MM.1S (cell line): ENCODE data around the gene ZNF555.

ENCODE experiments used
- DNase-seq: peaks from one replicate; pipeline ENCODE4 v3.0.0-alpha.2; 2015
- H2AFZ ChIP-seq: fragments of 300-600 bp; sonication (generic); 2 replicates; pipeline ENCODE4 v1.6.0; 2016; ENCODE audit warnings: antibody characterized with exemption, low read length
- H3F3A ChIP-seq: fragments of 300-600 bp; sonication (generic); 2 replicates; pipeline ENCODE4 v1.6.1; 2016; ENCODE audit warnings: mild to moderate bottlenecking, antibody characterized with exemption, low read length, moderate library complexity, mixed read lengths; ENCODE audit not compliant: insufficient read depth
- H3K27ac ChIP-seq: fragments of 300-600 bp; sonication (generic); 2 replicates; pipeline ENCODE4 v1.5.1; 2016; ENCODE audit warnings: mild to moderate bottlenecking, low read length
- H3K27me3 ChIP-seq: fragments of 300-600 bp; sonication (generic); replicated peaks from 2 replicates; pipeline ENCODE4 v1.6.0; 2016; ENCODE audit warnings: low read length; ENCODE audit not compliant: insufficient read depth
- H3K36me3 ChIP-seq: fragments of 300-600 bp; sonication (generic); replicated peaks from 2 replicates; pipeline ENCODE4 v1.6.1; 2016; ENCODE audit warnings: mild to moderate bottlenecking, low read length, mixed read lengths; ENCODE audit not compliant: insufficient read depth
- H3K4me1 ChIP-seq: fragments of 300-600 bp; sonication (generic); 2 replicates; pipeline ENCODE4 v1.6.1; 2016; ENCODE audit warnings: low read length, mixed read lengths
- H3K4me2 ChIP-seq: fragments of 300-600 bp; sonication (generic); 2 replicates; pipeline ENCODE4 v1.6.0; 2016; ENCODE audit warnings: low read depth, low read length
- H3K4me3 ChIP-seq: fragments of 300-600 bp; sonication (generic); 2 replicates; pipeline ENCODE4 v1.5.1; 2016; ENCODE audit warnings: low read length, mixed read lengths
- H3K79me2 ChIP-seq: fragments of 300-600 bp; sonication (generic); 2 replicates; pipeline ENCODE4 v1.6.1; 2016; ENCODE audit warnings: mixed run types, low read length, mixed read lengths
- H3K9ac ChIP-seq: fragments of 300-600 bp; sonication (generic); 2 replicates; pipeline ENCODE4 v1.6.1; 2016; ENCODE audit warnings: low read length, mixed read lengths
- H3K9me2 ChIP-seq: fragments of 300-600 bp; sonication (generic); replicated peaks from 2 replicates; pipeline ENCODE4 v1.6.1; 2016; ENCODE audit warnings: mild to moderate bottlenecking, low read length, mixed read lengths; ENCODE audit not compliant: insufficient read depth
- H3K9me3 ChIP-seq: fragments of 300-600 bp; sonication (generic); replicated peaks from 2 replicates; pipeline ENCODE4 v1.6.1; 2016; ENCODE audit warnings: mild to moderate bottlenecking, low read length, mixed read lengths; ENCODE audit not compliant: insufficient read depth
- H4K20me1 ChIP-seq: fragments of 300-600 bp; sonication (generic); 2 replicates; pipeline ENCODE4 v1.6.1; 2016; ENCODE audit warnings: mild to moderate bottlenecking, low read length, moderate library complexity, mixed read lengths; ENCODE audit not compliant: insufficient read depth
- EZH2 ChIP-seq: fragments of 300-600 bp; sonication (generic); optimal IDR thresholded peaks from 2 replicates; pipeline ENCODE3; 2017; ENCODE audit warnings: low read depth, mild to moderate bottlenecking, antibody characterized with exemption, low read length, mixed read lengths
- EZH2phosphoT487 ChIP-seq: fragments of 300-600 bp; sonication (generic); IDR thresholded peaks from 2 replicates; pipeline ENCODE4 v1.6.1; 2018; ENCODE audit warnings: antibody characterized with exemption, low read length
- TF ChIP-seq, protein P1 (sequence below): fragments of 300-600 bp; sonication (generic); IDR thresholded peaks from 2 replicates; pipeline ENCODE4 v1.5.1; 2016; ENCODE audit warnings: antibody characterized with exemption, low read length, mixed read lengths

ZNF555 gene

DNA sequence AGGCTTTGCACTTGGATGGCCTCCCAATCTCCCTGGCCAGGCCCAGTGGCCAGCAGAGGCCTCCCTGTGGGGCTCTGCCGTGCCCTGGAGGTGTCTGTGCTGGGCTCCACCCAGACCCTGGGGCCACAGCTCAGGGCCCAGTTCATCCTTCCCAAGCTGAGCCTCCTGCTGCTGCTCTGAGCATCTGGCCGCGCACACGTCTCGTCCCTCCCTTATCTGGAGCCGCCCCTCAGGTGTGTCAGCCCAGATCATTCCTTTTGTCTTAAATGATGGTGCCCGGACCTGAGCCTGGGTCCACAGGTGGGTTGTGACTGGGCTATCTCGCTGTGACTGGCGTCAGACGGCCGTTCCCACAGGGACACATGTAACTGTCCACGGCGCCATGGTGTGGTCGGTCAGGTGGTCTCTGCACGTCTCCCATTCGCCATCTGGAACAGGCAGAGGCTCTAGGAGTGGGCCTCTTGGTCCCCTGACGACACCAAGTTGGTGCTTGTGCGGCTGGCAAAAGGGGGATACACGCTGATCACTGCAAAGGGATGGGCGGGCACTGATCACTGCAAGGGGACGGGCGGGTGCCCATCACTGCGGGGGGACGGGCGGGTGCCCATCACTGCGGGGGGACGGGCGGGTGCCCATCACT, 35.9 kb upstream of the ZNF555 start:
- H3K9me2 ChIP-seq, result no peaks in the 10 kb centered on the region
- no peaks in the 10 kb centered on the region for H3K9me3 ChIP-seq
- H3K27me3 ChIP-seq, result no peaks in the 10 kb centered on the region
- TF ChIP-seq EZH2, result no peak
- no peak for TF ChIP-seq EZH2phosphoT487
- TF ChIP-seq, protein P1, sequence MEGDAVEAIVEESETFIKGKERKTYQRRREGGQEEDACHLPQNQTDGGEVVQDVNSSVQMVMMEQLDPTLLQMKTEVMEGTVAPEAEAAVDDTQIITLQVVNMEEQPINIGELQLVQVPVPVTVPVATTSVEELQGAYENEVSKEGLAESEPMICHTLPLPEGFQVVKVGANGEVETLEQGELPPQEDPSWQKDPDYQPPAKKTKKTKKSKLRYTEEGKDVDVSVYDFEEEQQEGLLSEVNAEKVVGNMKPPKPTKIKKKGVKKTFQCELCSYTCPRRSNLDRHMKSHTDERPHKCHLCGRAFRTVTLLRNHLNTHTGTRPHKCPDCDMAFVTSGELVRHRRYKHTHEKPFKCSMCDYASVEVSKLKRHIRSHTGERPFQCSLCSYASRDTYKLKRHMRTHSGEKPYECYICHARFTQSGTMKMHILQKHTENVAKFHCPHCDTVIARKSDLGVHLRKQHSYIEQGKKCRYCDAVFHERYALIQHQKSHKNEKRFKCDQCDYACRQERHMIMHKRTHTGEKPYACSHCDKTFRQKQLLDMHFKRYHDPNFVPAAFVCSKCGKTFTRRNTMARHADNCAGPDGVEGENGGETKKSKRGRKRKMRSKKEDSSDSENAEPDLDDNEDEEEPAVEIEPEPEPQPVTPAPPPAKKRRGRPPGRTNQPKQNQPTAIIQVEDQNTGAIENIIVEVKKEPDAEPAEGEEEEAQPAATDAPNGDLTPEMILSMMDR, result no peak
- DNase-seq, result no peak
- no peak overlapping the region for H3K4me3 ChIP-seq
- H3K9ac ChIP-seq, result no peak overlapping the region
- H3K4me2 ChIP-seq, result no peak overlapping the region
- H3K27ac ChIP-seq, result no peak overlapping the region
- no peak overlapping the region for H2AFZ ChIP-seq
- peaks cover 7% of the 10 kb centered on the region for H3K79me2 ChIP-seq
- no peaks in the 10 kb centered on the region for H4K20me1 ChIP-seq
- no peaks in the 10 kb centered on the region for H3F3A ChIP-seq
- no peaks in the 10 kb centered on the region for H3K4me1 ChIP-seq
- peaks cover 23% of the 10 kb centered on the region for H3K36me3 ChIP-seq

DNA sequence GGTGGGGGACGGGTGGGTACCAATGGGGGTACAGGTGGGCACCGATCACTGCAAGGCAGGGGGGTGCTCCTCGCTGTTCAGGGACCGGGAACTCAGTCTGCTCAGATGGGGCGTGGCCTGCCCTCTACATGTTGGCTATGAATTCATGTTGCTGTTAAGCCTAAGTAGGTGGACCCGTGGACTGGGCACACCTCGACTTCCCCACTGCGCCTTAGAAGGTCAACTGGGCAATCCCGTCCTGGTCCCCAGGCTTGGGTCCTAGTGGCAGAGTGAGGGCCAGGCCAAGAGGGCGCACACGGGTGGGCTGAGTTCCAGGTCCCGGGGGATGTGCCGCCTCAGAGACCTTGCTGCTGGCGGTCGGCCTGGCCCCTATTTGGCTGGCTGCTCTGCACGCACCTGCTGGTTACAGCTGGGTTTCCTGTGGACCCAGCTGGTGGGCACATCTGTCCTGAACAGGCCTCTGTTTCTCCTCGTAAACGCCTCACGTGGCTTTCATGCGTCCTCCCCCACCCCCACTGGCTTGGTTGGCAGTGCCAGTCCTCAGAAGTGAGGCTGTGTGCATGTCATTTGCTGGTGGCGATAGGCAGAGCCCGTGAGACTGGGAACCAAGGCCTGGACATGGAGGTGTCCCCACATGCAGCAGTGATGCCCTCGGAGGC, 35.2 kb upstream of the ZNF555 start:
- H3K79me2 ChIP-seq, result peaks cover 4% of the 10 kb centered on the region
- no peak overlapping the region for H3K4me3 ChIP-seq
- no peak overlapping the region for H3K4me2 ChIP-seq
- H3F3A ChIP-seq, result no peaks in the 10 kb centered on the region
- no peak for TF ChIP-seq EZH2
- TF ChIP-seq EZH2phosphoT487, result no peak
- TF ChIP-seq, protein P1, result no peak
- H3K27me3 ChIP-seq, result no peaks in the 10 kb centered on the region
- no peak overlapping the region for H2AFZ ChIP-seq
- no peak for DNase-seq
- H3K9me3 ChIP-seq, result no peaks in the 10 kb centered on the region
- peaks cover 16% of the 10 kb centered on the region for H3K36me3 ChIP-seq
- no peaks in the 10 kb centered on the region for H3K4me1 ChIP-seq
- no peaks in the 10 kb centered on the region for H3K9me2 ChIP-seq
- no peaks in the 10 kb centered on the region for H4K20me1 ChIP-seq
- no peak overlapping the region for H3K9ac ChIP-seq
- no peak overlapping the region for H3K27ac ChIP-seq

DNA sequence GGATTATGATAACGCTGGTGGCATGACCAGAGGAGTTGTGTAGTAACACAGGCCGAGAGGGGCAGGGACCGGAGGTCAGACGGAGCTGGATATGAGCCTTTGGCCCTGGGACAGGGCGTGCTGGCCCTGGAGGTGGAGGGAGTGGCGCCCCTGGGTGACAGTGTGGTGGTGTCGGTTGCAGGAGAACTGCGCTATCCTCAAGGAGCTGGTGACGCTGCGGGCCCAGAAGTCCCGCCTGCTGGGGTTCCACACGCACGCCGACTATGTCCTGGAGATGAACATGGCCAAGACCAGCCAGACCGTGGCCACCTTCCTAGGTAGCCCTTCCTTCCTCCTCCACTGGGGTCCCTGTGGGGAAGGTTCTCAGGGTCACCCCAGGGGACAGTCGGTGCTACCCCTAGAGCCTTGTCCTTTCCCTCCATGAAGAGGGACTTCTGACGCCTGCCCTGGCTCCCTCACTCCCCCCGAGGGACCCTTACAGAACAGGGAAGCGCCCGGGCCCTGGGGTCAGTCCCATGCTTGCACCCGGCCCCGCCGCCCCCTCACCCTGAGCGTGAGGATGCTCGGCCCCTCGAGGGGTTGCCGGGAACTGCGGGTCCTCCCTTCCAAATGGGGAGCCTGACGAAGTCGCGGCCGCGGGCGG, 34.4 kb upstream of the ZNF555 start:
- Histone ChIP-seq H3K36me3 (peaks cover 12% of the 10 kb centered on the region; the same call in 1 of the 2 replicates), H3K9me2 (no peaks in the 10 kb centered on the region), H3F3A (no peaks in the 10 kb centered on the region), H3K9ac (no peak overlapping the region), H2AFZ (no peak overlapping the region), H3K27me3 (no peaks in the 10 kb centered on the region), H3K4me1 (no peaks in the 10 kb centered on the region), H3K79me2 (no peaks in the 10 kb centered on the region; the same call in 1 of the 2 replicates), H3K27ac (no peak overlapping the region), H3K4me3 (no peak overlapping the region), H3K9me3 (no peaks in the 10 kb centered on the region), H3K4me2 (no peak overlapping the region), H4K20me1 (no peaks in the 10 kb centered on the region)
- DNase-seq, result no peak
- TF ChIP-seq EZH2 (no peak), EZH2phosphoT487 (no peak)
- TF ChIP-seq, protein P1, result no peak
